ENCODE measurements around the gene LRMDA.

DNA sequence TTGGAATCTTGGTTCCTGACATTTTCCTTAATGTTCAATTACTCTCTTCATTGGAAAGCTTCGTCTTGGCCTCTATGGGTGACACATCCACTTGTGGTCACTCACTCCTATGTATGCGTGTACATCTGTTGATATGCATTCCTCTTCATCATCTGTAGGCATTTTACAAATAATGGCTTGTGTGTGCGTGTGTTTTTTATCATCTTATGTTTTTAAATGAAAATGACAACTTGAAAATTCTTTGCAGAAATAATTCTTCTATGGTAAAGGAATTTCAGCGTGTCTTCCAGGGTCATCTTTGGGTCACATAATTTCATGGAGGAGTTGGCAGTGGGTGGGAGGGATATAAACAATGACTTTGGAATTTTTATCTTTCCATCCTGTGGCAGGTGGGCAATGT lies 925.1 kb downstream of the LRMDA start:
- TF ChIP-seq POLR2A (IDR thresholded peaks at IDR 0.05), result no peak
- TF ChIP-seq, protein P1, sequence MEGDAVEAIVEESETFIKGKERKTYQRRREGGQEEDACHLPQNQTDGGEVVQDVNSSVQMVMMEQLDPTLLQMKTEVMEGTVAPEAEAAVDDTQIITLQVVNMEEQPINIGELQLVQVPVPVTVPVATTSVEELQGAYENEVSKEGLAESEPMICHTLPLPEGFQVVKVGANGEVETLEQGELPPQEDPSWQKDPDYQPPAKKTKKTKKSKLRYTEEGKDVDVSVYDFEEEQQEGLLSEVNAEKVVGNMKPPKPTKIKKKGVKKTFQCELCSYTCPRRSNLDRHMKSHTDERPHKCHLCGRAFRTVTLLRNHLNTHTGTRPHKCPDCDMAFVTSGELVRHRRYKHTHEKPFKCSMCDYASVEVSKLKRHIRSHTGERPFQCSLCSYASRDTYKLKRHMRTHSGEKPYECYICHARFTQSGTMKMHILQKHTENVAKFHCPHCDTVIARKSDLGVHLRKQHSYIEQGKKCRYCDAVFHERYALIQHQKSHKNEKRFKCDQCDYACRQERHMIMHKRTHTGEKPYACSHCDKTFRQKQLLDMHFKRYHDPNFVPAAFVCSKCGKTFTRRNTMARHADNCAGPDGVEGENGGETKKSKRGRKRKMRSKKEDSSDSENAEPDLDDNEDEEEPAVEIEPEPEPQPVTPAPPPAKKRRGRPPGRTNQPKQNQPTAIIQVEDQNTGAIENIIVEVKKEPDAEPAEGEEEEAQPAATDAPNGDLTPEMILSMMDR (IDR thresholded peaks at IDR 0.05), result no peak
